HG02678 (cell line): ENCODE results near the gene STXBP5.

ENCODE experiments used
- ATAC-seq: cut with Tn5 transposase; IDR thresholded peaks from one replicate; pipeline ENCODE4 v1.9.1; 2021; ENCODE audit warnings: mild to moderate bottlenecking, moderate library complexity; ENCODE audit not compliant: unreplicated experiment

The STXBP5 gene

GRCh38 chr6:147421903-147422302 lies 217.7 kb downstream of the STXBP5 start:
- ATAC-seq = no peak

- no peak for ATAC-seq
Observed at GRCh38 chr6:147423111-147423510, 218.9 kb downstream of the STXBP5 start.

- ATAC-seq = no peak
Observed at GRCh38 chr6:147429794-147430193, 225.6 kb downstream of the STXBP5 start.

GRCh38 chr6:147430811-147431210 lies 226.6 kb downstream of the STXBP5 start:
- no peak for ATAC-seq

GRCh38 chr6:147434076-147434475 lies 229.9 kb downstream of the STXBP5 start:
- ATAC-seq = no peak

GRCh38 chr6:147434516-147434915 lies 230.3 kb downstream of the STXBP5 start:
- no peak for ATAC-seq

- ATAC-seq = no peak
Observed at GRCh38 chr6:147437615-147438014, 233.4 kb downstream of the STXBP5 start.

- ATAC-seq = no peak
Observed at GRCh38 chr6:147438758-147439528, 234.7 kb downstream of the STXBP5 start.
